Endometrial microvascular endothelial cells (primary cell): ENCODE measurements around the gene HSD17B1. TPM values are rescaled to one million over a fixed set of nuclear protein-coding genes. Genes with fewer than 3 reads are reported as not detected.
"Not testable (repeated sequence)": the region's sequence is repeated elsewhere in the genome, so short reads cannot be mapped to it uniquely, and the experiment has no call there.

Experiments
- in situ Hi-C: cut with HindIII; loops from 2 replicates; pipeline ENCODE4 v1.10.0; 2017; ENCODE audit warnings: low sequenced_read_pairs, low pct_unique_long_range_greater_than_20kb; ENCODE audit errors: inconsistent ontology term
- total RNA-seq: library from RNA; depleted of rRNA; stranded (reverse); fragments of >200 nt; gene quantifications from one replicate; pipeline ENCODE4 v1.2.3, GENCODE V29; 2015; ENCODE audit errors: inconsistent ontology term

The HSD17B1 gene, protein sequence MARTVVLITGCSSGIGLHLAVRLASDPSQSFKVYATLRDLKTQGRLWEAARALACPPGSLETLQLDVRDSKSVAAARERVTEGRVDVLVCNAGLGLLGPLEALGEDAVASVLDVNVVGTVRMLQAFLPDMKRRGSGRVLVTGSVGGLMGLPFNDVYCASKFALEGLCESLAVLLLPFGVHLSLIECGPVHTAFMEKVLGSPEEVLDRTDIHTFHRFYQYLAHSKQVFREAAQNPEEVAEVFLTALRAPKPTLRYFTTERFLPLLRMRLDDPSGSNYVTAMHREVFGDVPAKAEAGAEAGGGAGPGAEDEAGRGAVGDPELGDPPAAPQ
- total RNA-seq, result not detected

- in situ Hi-C loops, result not testable (repeated sequence)
Measured at GRCh38 chr17:42552736-42553135, at the start of gene HSD17B1. Gene HSD17B1, plus strand, starts transcription at chr17:42552923. Its CDS starts 11 bp downstream, at chr17:42552934.

DNA sequence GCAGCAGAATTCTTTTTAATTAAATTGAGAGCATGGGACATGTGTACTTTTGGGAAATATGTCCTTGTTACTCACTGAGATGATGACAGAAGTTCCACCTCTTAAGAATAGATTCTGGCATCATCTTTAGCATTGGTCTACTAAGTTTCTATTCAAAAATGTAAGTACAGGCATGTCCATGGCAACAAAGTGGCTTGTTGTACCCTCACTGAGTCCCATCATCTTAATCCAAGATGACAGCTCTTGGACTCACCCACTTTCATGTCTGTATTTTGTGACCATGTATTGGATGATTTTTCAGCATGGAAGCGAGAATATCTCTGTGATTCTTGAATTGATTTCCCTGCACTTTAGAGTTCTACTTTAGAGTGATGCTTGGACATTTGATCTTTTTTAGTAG lies 49.8 kb upstream of the HSD17B1 start:
- in situ Hi-C loops, result loop anchor here (25.0 kb wide), 1 partner anchor 316 kb away; the partner anchor contains the start of genes GHDC, HCRT and KCNH4

DNA sequence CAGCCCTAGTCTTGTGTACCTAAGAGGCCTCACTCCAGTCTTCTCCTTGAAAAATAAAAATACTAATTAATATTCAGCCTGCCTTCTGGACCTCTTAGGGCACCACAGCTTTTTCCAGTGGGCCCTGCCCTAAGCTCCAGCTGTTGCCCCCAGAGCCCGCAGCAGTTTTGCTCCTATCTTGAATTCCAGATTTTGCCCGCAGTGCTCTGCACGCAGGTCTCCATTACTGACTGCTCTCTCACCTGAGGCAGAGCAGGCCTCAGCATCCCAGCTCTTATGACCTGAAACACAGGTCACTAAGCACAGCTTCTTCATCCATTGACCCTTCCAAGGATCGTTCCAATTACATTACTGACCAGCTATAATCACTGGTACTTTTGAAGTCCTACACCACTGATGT lies 45.1 kb upstream of the HSD17B1 start:
- in situ Hi-C loops, result loop anchor here (25.0 kb wide), 1 partner anchor 320 kb away; the partner anchor contains the start of genes GHDC, HCRT and KCNH4

- in situ Hi-C loops, result loop anchor here (25.0 kb wide), 1 partner anchor 321 kb away; the partner anchor contains the start of genes GHDC, HCRT and KCNH4
Measured at GRCh38 chr17:42508426-42509165, 44.1 kb upstream of the HSD17B1 start.

GRCh38 chr17:42509409-42509808 lies 43.3 kb upstream of the HSD17B1 start:
- in situ Hi-C loops, result loop anchor here (25.0 kb wide), 1 partner anchor 322 kb away; the partner anchor contains the start of genes GHDC, HCRT and KCNH4

DNA sequence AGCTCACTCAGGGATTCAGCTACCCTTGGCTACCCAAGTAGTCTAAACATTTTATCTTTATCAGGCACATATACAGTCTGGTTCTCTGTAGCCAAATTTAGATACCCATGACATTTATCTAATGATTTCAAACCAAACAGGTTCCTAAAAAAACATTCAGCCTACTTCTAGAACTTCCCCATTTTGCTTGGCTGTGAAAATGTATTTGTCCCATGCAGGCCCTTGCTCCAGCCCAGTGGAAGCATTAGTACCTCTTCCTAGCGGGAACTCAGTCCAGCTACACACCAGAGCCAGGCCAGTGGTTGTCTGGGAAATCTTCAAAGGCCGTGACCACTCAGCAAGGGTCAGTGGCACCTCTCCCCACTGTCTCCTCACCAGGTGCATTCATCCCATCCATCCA lies 42.9 kb upstream of the HSD17B1 start:
- in situ Hi-C loops, result loop anchor here (25.0 kb wide), 1 partner anchor 323 kb away; the partner anchor contains the start of genes GHDC, HCRT and KCNH4

- in situ Hi-C loops, result loop anchor here (25.0 kb wide), 1 partner anchor 325 kb away; the partner anchor contains the start of genes GHDC, HCRT and KCNH4
Measured at GRCh38 chr17:42512246-42512645, 40.5 kb upstream of the HSD17B1 start.

DNA sequence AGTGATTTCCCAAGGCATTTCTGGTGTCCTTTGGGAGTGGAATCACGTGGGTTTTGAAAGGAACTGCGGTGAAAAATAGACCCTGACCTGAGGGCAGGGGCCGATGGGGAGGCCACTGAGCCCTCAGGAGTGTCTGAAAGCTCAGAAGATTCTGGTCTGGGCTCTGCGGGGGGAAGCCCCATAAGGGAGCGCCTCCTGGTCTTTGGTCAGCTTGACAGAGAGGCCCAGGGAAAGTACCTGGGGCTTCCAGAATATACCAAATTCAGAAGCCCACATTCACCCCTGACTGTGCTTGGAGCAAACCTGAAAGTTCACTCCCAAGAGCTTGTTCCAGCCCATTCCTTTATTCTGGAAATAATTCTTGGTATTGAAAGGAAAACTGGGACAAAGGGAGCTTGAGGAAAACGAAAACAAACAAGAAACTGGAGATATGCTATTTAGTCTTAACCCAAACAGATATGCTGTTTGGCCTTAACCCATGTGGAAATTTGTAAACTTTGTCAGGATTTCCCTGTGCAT lies 39.9 kb upstream of the HSD17B1 start:
- in situ Hi-C loops, result loop anchor here (25.0 kb wide), 1 partner anchor 325 kb away; the partner anchor contains the start of genes GHDC, HCRT and KCNH4

DNA sequence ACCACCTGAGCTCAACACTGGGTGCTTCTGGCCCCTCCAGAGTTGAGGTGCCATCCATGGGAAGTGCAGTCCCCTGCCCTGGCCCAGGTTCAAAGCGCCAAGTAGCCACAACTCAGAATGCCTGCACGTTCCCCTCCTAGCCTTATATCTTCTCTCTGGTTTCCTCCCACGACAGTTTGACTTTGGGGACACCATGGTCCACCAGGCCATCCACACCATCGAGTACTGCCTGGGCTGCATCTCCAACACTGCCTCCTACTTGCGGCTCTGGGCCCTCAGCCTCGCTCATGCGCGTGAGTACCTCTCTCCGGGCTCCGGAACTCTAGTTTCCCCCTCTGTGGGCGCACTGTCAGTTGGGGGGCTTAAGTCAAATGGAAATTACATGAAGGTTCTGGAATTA lies 39.0 kb upstream of the HSD17B1 start:
- in situ Hi-C loops, result loop anchor here (25.0 kb wide), 1 partner anchor 326 kb away; the partner anchor contains the start of genes GHDC, HCRT and KCNH4

- in situ Hi-C loops, result loop anchor here (25.0 kb wide), 1 partner anchor 327 kb away; the partner anchor contains the start of genes GHDC, HCRT and KCNH4
Measured at GRCh38 chr17:42514279-42514678, 38.4 kb upstream of the HSD17B1 start.

DNA sequence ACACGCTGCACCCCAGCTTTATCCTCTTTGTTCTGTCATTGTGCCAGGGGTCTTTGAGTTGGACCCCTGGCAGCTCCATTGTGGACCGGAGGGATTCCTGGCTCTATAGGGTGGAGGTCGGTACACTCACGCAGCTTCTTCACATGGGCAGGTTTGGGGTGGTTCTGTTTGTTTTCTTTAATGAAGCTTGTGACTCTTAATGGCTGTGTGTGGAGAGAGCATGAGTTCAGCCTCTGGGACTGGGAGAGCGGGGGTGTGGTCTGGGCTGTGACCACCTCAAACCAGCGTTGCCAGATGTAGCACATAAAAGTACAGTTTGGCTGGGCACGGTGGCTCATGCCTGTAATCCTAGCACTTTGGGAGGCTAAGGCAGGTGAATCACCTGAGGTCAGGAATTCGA lies 37.9 kb upstream of the HSD17B1 start:
- in situ Hi-C loops, result loop anchor here (5.0 to 25.0 kb wide), 2 partner anchors 93 to 328 kb away; partner anchors contain the start of genes CAVIN1, GHDC, HCRT and KCNH4

GRCh38 chr17:42517516-42517915 lies 35.2 kb upstream of the HSD17B1 start:
- in situ Hi-C loops, result loop anchor here (5.0 to 25.0 kb wide), 2 partner anchors 95 to 330 kb away; partner anchors contain the start of genes CAVIN1, GHDC, HCRT and KCNH4

DNA sequence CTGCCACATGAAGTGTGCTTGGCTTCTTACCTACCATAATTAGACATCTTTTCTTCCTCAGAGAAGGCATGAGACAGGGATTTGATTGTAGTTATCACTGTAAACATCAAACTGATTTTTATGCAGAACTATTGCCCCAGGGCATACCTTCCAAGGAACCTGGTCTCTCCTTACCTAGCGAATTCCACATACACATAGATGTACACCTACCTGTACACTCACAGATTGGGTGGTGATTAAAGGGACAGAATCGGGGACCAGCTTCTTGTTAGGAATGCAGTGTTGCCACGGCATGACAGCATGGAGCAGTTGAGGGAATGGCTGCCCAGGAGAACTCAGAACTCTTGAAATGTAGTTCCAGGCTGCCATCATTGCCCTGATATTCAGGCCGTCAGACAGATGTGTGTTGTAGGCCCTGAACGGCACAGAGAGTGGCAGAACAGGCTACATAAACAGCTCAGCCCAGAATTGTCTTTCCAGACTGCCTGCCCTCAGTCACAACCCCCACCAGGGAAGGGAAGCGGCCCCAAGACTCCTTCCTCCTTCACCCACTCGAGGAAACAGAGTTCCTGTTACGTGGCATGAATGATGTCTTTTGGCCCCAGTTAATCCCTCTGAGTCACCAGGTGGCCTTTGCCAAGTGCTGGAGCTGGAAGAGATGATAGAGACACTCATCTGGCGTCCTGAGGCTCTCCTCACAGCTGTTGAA lies 34.5 kb upstream of the HSD17B1 start:
- in situ Hi-C loops, result loop anchor here (5.0 to 25.0 kb wide), 2 partner anchors 96 to 331 kb away; partner anchors contain the start of genes CAVIN1, GHDC, HCRT and KCNH4

DNA sequence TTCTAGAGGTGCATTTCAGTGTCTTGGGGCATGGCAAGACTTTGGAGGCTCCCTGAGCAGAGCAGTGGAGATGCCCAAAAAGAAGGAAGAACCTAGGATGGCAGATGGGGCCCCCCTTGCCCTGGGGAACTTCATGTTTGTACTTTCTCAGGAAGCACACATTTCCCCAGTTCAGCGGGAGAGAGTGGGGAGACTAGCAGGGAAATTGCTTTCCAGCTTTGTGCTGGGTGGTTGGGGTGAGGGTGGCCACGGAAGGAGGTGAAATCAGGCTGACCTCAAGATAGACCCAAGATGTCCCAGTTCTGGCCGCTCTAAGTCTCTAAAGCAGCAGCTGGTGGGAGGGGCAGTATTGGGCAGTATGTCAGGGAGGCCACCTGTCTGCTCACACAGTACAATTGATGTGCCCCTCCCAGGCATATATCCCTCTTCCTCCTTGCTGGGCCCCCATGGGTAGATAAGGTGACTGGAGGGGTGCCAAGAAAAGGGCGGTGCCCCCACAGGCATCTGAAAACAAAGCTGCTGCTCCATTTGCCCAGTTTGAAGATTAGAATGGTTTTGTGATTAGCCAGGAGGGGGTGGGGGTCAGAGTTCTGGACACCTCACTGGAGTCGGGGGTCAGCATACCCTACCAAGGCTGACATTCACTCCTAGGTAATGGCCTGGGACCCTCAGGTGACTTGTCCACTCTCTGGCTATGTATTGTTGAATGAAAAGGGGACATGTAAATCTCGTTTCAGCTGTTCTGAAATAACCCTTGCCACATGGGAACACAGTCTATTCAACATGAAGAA lies 33.8 kb upstream of the HSD17B1 start:
- in situ Hi-C loops, result loop anchor here (5.0 to 25.0 kb wide), 2 partner anchors 97 to 332 kb away; partner anchors contain the start of genes CAVIN1, GHDC, HCRT and KCNH4

- in situ Hi-C loops, result loop anchor here (5.0 to 25.0 kb wide), 3 partner anchors 98 to 333 kb away; partner anchors contain the start of genes CAVIN1, GHDC, HCRT and KCNH4
Measured at GRCh38 chr17:42519546-42520491, 32.9 kb upstream of the HSD17B1 start.

DNA sequence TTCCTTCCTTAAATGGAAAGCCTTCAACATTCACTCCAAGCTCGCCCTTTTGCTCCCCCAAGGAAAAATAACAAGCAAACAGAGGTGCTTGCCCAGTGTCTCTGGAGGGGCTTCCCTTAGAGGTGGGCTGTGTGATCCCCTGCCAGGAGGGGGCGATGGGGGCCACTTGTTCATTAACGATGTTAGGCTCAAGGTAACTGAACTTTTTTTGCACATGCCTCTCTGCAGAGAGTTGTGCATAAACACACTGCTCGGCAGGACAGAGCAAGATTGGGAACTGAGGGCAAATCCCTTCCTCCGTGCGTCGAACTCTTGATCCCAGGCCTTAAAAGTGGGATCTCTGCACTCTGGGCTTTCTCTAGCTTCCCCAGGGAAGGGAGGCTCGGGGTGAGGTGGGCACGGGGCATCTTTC lies 32.2 kb upstream of the HSD17B1 start:
- in situ Hi-C loops, result loop anchor here (5.0 to 25.0 kb wide), 2 partner anchors 208 to 333 kb away; partner anchors contain the start of genes GHDC, HCRT and KCNH4
